Measurements from ENCODE around the gene PPFIBP1. TPM values are rescaled to one million over a fixed set of nuclear protein-coding genes. Genes with fewer than 3 reads are reported as not detected.

PPFIBP1 gene
- polyA plus RNA-seq, 1 of the 3 experiments (the other 2 are of a cell fraction): 55.0 TPM

GRCh38 chr12:27506645-27507189, 17.3 kb upstream of the PPFIBP1 start:
- no peak for DNase-seq
- H3K27me3 ChIP-seq (ENCODE audit: insufficient read depth): no peaks in the 10 kb centered on the region
- POLR2A ChIA-PET: no interaction called here
- H3K4me1 ChIP-seq (ENCODE audit: control insufficient read depth in 1 of 2, insufficient read depth in 2 of 2, low read depth in 1 of 2, low read length in 1 of 2): peaks cover 2 to 11% of the 10 kb centered on the region in 2 experiments
- no peak overlapping the region for H2AFZ ChIP-seq (ENCODE audit: low read depth)
- H3K9me3 ChIP-seq: no peaks in the 10 kb centered on the region
- H3K36me3 ChIP-seq (replicated peaks in 1 of 2; ENCODE audit: control insufficient read depth in 1 of 2, insufficient read depth in 2 of 2, low read length in 1 of 2): no peaks in the 10 kb centered on the region
- H3K9ac ChIP-seq: no peak overlapping the region
- no peak overlapping the region for H3K4me3 ChIP-seq (ENCODE audit: low read depth in 2 of 2, low read length in 1 of 2)
- no peaks in the 10 kb centered on the region for H3K9me2 ChIP-seq
- H3K79me2 ChIP-seq (ENCODE audit: insufficient read depth): no peaks in the 10 kb centered on the region
- no peaks in the 10 kb centered on the region for H4K20me1 ChIP-seq (ENCODE audit: insufficient read depth)
- H3K27ac ChIP-seq (ENCODE audit: low read depth in 2 of 2, low read length in 1 of 2): no peak overlapping the region
- H3K4me2 ChIP-seq: no peak overlapping the region
- TF ChIP-seq IRF3 (IDR thresholded peaks at IDR 0.05; ENCODE audit: low read depth, low read length) (no peak), TAF1 (IDR thresholded peaks at IDR 0.05; ENCODE audit: borderline replicate concordance, low read depth, low read length) (no peak), JUND (IDR thresholded peaks at IDR 0.05) (no peak), CHD2 (IDR thresholded peaks at IDR 0.05; ENCODE audit: low read length, partially characterized antibody) (no peak), GATA2 (CRISPR knock-in tag; IDR thresholded peaks at IDR 0.05) (no peak), GABPA (IDR thresholded peaks at IDR 0.05; ENCODE audit: low read depth) (no peak), USF1 (IDR thresholded peaks at IDR 0.05; ENCODE audit: borderline replicate concordance, low read depth) (no peak), EP300 (IDR thresholded peaks at IDR 0.05; ENCODE audit: borderline replicate concordance in 1 of 2, low read depth in 1 of 2, low read length in 1 of 2) (no peak), EZH2phosphoT487 (IDR thresholded peaks at IDR 0.05; ENCODE audit: borderline replicate concordance, low read depth) (no peak), FOXM1 (IDR thresholded peaks at IDR 0.05; ENCODE audit: low read depth) (no peak), TEAD4 (IDR thresholded peaks at IDR 0.05; ENCODE audit: borderline replicate concordance, insufficient read depth) (no peak)
- TF ChIP-seq, protein P1, sequence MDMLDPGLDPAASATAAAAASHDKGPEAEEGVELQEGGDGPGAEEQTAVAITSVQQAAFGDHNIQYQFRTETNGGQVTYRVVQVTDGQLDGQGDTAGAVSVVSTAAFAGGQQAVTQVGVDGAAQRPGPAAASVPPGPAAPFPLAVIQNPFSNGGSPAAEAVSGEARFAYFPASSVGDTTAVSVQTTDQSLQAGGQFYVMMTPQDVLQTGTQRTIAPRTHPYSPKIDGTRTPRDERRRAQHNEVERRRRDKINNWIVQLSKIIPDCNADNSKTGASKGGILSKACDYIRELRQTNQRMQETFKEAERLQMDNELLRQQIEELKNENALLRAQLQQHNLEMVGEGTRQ (IDR thresholded peaks at IDR 0.05; ENCODE audit: borderline replicate concordance, low read depth, low read length): no peak
- TF ChIP-seq, protein P2, sequence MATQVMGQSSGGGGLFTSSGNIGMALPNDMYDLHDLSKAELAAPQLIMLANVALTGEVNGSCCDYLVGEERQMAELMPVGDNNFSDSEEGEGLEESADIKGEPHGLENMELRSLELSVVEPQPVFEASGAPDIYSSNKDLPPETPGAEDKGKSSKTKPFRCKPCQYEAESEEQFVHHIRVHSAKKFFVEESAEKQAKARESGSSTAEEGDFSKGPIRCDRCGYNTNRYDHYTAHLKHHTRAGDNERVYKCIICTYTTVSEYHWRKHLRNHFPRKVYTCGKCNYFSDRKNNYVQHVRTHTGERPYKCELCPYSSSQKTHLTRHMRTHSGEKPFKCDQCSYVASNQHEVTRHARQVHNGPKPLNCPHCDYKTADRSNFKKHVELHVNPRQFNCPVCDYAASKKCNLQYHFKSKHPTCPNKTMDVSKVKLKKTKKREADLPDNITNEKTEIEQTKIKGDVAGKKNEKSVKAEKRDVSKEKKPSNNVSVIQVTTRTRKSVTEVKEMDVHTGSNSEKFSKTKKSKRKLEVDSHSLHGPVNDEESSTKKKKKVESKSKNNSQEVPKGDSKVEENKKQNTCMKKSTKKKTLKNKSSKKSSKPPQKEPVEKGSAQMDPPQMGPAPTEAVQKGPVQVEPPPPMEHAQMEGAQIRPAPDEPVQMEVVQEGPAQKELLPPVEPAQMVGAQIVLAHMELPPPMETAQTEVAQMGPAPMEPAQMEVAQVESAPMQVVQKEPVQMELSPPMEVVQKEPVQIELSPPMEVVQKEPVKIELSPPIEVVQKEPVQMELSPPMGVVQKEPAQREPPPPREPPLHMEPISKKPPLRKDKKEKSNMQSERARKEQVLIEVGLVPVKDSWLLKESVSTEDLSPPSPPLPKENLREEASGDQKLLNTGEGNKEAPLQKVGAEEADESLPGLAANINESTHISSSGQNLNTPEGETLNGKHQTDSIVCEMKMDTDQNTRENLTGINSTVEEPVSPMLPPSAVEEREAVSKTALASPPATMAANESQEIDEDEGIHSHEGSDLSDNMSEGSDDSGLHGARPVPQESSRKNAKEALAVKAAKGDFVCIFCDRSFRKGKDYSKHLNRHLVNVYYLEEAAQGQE (IDR thresholded peaks at IDR 0.05; ENCODE audit: low read depth, low read length): no peak
- TF ChIP-seq, protein P3, sequence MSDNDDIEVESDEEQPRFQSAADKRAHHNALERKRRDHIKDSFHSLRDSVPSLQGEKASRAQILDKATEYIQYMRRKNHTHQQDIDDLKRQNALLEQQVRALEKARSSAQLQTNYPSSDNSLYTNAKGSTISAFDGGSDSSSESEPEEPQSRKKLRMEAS (IDR thresholded peaks at IDR 0.05; ENCODE audit: low read depth): no peak
- peaks cover 14% of the 10 kb centered on the region for H3F3A ChIP-seq (replicated peaks; ENCODE audit: insufficient read depth)
- CTCF ChIA-PET: no interaction called here
- 100% methylated on average over 2 of the region's 2 CpGs for WGBS (ENCODE audit: low lambda C conversion rate)

All from SK-N-SH (cell line).